Measurements from ENCODE around the gene THSD4. TPM values are rescaled to one million over a fixed set of nuclear protein-coding genes. Genes with fewer than 3 reads are reported as not detected.

THSD4 gene
- total RNA-seq, 1 experiment from 2014 or later, result 21.7 TPM

DNA sequence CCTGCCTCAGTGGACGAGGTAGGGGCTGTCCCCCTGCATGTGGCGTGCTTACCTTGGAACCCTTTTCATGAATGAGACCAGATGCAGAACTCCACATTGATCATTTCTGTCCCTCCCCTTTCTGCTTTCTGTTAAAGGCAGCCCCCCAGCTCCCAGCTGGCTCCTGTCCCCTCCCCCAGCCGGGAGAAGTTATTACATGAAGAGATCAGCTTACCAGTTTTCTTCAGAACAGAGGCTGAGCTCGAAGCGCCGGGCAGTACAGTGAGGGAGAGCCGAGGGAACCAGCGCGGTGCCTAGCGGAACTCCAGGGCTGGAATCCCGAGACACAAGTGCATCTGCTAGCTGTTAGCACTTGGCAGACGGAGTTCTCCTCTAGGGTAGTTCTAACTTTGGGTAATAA is 431.7 kb downstream of the THSD4 start:
- no peak for DNase-seq (ENCODE audit: extremely low read depth, low read depth)

DNA sequence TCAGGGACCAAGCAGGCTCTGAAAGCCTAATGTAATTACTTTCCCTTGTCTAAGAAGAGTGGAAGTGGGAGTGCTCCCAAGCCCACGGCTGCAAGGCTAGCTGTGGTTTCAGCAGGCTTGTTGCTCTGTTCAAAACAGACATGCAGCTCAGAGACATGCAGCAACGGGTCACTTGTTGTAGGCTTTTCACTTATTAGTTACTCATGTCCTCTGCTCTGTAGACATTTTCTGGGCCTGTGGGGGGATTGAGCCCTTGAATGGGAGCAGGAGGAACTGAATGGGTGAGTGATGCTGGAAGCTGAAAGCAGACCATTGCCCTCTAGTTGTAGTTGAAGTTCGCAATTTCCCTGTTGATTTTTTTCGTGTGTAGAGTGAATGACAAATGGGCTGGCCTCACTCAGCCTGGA is 433.1 kb downstream of the THSD4 start:
- no peak for DNase-seq (ENCODE audit: extremely low read depth, low read depth)

DNA sequence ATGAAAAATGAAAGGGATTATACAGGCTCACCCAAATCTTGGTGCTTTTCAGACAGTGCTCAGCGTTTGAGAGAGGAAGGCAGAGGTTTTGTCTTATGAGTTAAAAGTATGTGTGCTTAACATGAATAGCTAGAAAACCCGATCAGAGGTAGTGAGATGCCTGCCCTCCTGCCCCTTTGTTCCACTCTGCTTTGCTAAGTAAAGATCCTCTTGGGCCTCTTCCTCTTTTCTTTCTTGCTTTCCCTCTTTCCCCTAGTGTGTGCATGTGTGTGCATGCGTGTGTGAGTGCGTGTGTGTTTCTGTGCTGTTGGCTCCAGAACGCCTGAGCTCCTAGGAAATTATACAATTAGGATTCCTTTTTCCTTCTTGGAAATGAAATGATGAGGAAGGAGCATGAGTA is 433.8 kb downstream of the THSD4 start:
- DNase-seq (ENCODE audit: extremely low read depth, low read depth), result no peak

DNA sequence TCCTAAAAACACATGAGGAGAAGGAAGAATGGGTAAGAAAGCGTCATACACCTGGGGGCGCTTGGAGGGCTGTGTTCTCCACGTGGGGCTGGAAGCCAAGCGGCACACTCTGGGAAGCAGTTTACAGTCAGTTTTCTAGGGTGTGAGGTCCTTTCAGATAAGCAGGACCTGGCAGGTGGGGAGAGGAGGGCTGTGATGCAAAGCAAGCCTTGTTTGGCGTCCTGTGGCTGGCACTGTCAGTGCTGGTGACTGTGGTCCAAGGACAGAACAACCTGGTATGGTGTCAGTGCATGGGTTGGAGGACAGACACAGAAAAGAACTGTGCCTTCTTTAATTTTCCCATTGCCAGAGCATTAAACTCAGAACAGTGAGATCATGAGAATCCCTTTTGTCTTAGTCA is 434.4 kb downstream of the THSD4 start:
- DNase-seq (ENCODE audit: extremely low read depth, low read depth), result no peak

GRCh38 chr15:71551566-71551965 is 436.3 kb downstream of the THSD4 start:
- DNase-seq (ENCODE audit: extremely low read depth, low read depth), result no peak

DNA sequence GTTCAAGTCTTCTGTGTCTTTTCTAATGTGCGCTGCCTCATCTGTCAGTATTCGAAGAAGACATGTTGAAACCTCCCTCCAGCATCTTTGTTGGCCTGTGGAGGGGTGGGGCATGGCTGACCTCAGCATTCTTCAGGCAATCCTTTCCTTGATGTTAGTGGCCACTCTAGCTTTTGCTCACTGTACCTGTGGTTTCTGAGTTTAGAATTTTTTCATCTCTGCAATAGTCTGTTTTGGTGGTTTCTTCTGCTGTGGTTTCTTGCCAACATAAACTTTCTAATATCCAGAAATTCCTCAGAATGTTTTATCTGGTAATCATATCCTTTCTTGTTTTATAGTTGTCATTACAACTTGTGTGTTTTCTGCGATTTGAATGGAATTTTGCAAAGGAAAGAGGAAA is 443.8 kb downstream of the THSD4 start:
- no peak for DNase-seq (ENCODE audit: extremely low read depth, low read depth)

- DNase-seq (ENCODE audit: extremely low read depth, low read depth), result no peak
These were observed 444.3 kb downstream of the THSD4 start for GRCh38 chr15:71559616-71560015.

GRCh38 chr15:71562251-71562650 is 447.0 kb downstream of the THSD4 start:
- no peak for DNase-seq (ENCODE audit: extremely low read depth, low read depth)

- DNase-seq (ENCODE audit: extremely low read depth, low read depth), result no peak
These were observed 448.9 kb downstream of the THSD4 start for GRCh38 chr15:71564217-71564616.

DNA sequence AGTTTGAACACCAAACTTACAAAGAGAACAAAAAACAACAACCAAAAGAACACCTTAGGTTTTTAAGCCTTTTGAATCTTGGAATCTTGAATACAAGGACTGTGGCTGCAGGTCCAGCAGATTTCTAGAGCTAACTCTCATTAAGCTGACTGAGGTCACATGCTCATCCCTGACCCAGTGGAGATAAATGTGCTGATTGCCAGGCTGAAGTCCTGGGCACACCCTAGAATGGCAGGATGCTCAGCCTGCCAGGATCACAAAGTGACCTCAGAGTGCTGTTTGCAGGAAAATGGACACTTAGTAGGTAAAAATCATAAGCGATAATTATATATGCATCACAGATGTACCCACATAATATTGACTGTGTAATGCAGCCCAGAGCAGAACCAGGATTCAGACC is 449.7 kb downstream of the THSD4 start:
- no peak for DNase-seq (ENCODE audit: extremely low read depth, low read depth)

GRCh38 chr15:71565631-71566160 is 450.4 kb downstream of the THSD4 start:
- no peak for DNase-seq (ENCODE audit: extremely low read depth, low read depth)

GRCh38 chr15:71566226-71566625 is 451.0 kb downstream of the THSD4 start:
- no peak for DNase-seq (ENCODE audit: extremely low read depth, low read depth)

GRCh38 chr15:71567173-71567572 is 451.9 kb downstream of the THSD4 start:
- no peak for DNase-seq (ENCODE audit: extremely low read depth, low read depth)

DNA sequence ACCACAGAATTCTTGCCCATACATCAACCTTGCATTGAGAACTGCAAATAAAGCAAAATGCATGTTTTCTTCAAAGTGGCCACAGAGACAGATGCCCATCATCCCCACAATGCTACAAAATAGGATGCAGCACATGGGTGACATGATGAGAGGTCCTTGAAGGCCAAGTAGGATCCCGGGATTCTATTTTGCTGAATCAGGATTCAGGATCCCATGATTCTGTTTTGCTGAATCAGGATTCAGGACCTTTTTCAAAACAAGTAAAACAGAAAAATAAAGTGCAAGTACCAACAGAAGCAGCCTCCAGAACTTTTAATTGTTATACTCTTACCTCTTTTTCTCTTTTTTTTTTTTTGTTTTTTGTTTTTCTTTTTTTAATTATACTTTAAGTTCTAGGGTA is 453.0 kb downstream of the THSD4 start:
- no peak for DNase-seq (ENCODE audit: extremely low read depth, low read depth)

DNA sequence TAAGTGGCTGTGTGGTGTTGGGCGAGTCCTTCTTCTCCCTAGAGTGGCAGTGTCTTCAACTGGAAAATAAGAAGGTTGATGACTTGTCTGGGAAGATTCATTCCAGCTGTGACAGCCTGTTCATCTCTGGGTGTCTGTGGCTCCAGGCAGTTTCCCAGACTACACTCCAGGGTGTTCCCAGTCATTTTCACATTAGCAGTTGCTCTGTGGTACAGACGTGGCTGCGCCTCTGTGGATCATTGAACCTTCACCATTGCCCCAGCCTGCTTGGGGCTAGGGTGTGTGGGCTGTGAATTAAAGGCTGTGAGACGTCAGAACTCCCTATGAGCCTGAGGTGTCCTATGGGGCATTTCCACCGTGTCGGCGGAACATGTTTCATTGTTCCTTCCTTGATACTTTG is 455.5 kb downstream of the THSD4 start:
- no peak for DNase-seq (ENCODE audit: extremely low read depth, low read depth)

DNA sequence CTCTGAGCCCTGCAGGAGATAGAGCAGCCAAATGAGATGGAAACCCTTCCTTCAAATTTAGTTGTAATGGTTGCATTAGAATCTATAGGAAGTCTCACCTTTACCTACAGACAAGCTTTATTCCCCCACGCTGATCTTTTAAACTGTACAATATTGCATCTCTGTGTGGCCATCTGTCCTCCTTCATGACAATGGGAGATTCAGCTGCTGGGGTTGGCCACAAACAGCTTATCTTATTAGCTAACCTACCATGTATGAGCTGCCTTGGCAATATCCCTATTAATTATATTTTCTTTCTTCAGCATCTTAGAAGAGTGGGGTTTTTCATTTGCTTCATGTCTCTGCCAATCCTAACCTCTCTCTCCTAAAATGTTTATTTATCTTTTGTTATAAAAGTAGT is 456.4 kb downstream of the THSD4 start:
- no peak for DNase-seq (ENCODE audit: extremely low read depth, low read depth)

DNA sequence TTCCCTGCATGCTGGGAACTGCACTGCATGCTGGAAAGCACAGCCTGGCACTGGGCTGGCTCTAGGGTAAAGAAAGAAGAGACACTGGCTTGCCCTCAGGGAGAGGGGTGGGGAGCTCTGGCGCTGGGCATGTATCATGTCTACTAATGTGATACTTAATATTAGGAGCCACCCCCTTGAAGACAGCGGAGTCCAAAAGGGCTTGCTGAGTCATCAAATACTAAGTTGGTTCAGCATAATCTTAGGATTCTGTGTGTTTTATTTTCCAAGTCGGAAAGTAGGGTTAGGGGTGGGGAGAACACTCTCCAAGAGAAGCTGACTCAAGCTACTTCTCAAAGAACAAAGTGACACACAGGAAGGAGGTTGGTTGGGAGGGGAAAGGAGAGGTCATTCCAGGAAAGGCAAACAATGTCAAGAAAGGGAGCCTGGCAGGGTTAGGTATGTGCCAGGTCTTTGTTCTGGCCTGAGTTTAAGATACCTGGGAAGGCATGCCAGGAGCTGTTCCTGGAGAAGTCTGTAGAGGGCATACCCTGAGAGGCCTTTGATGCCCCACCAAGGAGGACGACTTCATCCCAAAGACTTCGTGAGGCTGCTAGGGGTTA is 457.3 kb downstream of the THSD4 start:
- no peak for DNase-seq (ENCODE audit: extremely low read depth, low read depth)

- no peak for DNase-seq (ENCODE audit: extremely low read depth, low read depth)
These were observed 458.3 kb downstream of the THSD4 start for GRCh38 chr15:71573599-71573998.

DNA sequence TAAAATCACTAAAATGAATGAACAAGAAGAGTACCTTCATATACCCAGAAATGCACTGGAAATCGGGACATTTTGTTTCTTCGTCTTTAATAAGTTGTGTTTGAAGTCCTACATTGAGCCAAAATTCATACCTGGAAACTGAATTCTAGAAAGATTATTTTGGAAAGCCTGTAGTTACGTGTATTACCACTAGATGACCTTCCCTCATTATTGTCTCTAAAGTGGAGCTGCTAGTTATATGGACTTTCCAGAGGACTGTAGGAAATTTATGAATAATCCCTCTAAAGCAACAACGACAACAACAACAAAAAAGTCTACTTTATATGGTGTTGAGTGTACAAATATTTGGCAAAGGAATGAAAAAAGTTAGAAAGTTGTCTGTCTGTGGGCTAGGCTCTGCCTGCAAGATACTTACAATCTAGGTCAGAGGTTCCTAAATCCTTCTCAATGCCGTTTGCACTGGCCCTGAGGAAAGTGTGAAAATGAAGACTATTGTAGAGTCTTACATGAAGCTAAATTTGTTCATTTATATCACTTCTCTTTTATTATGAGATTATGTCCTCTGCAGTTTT is 460.3 kb downstream of the THSD4 start:
- peak; percentile 2 for DNase-seq (ENCODE audit: extremely low read depth, low read depth)

DNA sequence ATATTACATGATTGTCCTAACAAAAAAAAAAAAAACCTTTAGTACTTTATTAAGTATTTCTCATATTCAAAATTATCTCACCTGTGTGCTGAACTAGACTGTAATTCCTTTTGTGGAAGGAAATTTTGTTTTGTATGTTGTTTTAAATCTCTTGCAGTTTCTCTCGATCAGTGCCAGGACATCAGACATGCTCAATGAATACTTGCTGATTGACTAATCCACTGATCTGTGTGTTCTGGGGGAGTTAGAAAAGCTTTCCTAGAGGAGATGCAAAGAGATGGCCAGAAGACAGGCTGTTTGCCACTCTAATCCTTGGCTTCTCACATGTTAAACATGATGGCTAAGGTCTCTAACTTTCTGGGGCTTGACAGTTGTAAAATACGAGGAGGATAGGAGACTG is 461.8 kb downstream of the THSD4 start:
- no peak for DNase-seq (ENCODE audit: extremely low read depth, low read depth)

DNA sequence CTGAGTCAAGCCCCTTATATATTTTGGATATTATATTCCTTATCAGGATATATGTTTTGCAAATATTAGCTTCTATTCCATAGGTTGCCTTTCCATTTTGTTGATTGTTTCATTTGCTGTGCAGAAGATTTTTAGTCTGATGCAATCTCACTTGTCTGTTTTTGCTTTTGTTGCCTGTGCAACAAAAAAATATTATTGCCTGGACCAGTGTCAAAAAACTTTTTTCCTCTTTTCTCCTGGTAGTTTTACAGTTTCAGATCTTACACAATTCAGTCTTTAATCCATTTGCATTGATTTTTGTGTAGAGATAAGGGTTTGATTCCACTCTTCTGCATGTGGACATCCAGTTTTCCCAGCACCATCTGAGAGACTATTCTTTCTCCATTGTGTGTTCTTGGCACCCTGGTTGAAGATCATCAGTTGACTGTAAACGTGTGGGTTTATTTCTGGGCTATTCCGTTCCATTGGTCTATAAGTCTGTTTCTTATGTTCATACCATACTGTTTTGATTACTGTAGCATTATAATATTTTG is 466.2 kb downstream of the THSD4 start:
- no peak for DNase-seq (ENCODE audit: extremely low read depth, low read depth)

- DNase-seq (ENCODE audit: extremely low read depth, low read depth), result no peak
These were observed 469.9 kb downstream of the THSD4 start for GRCh38 chr15:71585159-71585558.

Data from NCI-H460 (cell line).